Spleen (tissue), 7 donors: ENCODE data around the gene TTN.

ENCODE experiments used
- POLR2AphosphoS5 ChIP-seq, 3 donors: sonication (generic); formaldehyde crosslinking; IDR thresholded peaks; one replicate each; pipeline ENCODE4 v1.5.1; 2017; ENCODE audit warnings: antibody characterized with exemption in 3 of 3
- TF ChIP-seq, protein P1 (sequence below), 11 experiments: fragments of 200-600 bp in 7 of 11; fragments of 450-650 bp in 4 of 11; sonication (generic) in 4 of 11; IDR thresholded peaks in 8 of 11; conservative IDR thresholded peaks in 3 of 11; 1 replicate in 7 of 11; 2 replicates in 4 of 11; pipeline versions ENCODE4 v1.4.0 to v1.8.0; 2016 to 2021; ENCODE audit warnings: antibody characterized with exemption in 11 of 11, inconsistent platforms in 4 of 11, mild to moderate bottlenecking in 1 of 11
- donor health status: DM: no; HTN: no; CAD: no; lungs with moderate emphysema.
- donor health status: DM: no; HTN: no; CAD: no.
- donor health status: DM: no; HTN: no; CAD: no.

DNA sequence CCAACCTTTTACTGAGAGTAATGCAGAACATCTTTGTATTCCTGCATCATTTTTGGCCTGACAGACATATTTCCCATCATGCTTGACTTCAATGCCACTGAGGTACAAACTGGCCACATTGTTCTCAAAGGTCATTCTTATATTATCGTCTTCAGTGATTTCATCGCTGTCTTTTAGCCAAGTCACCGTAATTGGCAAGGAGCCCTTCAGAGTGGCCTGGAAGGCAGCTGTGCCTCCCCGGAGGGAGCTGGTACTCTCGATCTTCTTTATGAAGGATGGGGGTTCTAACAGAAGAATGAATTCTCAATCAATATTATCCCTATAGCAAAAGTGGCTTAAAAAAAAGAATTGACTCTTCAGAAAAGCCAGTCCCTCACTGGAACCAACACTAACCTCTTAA is 75.9 kb downstream of the TTN start:
- TF ChIP-seq, protein P1, sequence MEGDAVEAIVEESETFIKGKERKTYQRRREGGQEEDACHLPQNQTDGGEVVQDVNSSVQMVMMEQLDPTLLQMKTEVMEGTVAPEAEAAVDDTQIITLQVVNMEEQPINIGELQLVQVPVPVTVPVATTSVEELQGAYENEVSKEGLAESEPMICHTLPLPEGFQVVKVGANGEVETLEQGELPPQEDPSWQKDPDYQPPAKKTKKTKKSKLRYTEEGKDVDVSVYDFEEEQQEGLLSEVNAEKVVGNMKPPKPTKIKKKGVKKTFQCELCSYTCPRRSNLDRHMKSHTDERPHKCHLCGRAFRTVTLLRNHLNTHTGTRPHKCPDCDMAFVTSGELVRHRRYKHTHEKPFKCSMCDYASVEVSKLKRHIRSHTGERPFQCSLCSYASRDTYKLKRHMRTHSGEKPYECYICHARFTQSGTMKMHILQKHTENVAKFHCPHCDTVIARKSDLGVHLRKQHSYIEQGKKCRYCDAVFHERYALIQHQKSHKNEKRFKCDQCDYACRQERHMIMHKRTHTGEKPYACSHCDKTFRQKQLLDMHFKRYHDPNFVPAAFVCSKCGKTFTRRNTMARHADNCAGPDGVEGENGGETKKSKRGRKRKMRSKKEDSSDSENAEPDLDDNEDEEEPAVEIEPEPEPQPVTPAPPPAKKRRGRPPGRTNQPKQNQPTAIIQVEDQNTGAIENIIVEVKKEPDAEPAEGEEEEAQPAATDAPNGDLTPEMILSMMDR (IDR thresholded peaks at IDR 0.05 in 8 of 11, conservative IDR thresholded peaks at IDR 0.05 in 3 of 11): no peak
- TF ChIP-seq POLR2AphosphoS5 (IDR thresholded peaks at IDR 0.05): no peak
